GM12872 (cell line): ENCODE data around the gene ATP8B1.

Source experiments
- TF ChIP-seq, protein P1 (sequence below): IDR thresholded peaks from 3 replicates; pipeline ENCODE4 v1.5.1; 2011; ENCODE audit warnings: low read depth, mild to moderate bottlenecking, low read length, moderate library complexity; ENCODE audit not compliant: insufficient read depth

ATP8B1 gene

DNA sequence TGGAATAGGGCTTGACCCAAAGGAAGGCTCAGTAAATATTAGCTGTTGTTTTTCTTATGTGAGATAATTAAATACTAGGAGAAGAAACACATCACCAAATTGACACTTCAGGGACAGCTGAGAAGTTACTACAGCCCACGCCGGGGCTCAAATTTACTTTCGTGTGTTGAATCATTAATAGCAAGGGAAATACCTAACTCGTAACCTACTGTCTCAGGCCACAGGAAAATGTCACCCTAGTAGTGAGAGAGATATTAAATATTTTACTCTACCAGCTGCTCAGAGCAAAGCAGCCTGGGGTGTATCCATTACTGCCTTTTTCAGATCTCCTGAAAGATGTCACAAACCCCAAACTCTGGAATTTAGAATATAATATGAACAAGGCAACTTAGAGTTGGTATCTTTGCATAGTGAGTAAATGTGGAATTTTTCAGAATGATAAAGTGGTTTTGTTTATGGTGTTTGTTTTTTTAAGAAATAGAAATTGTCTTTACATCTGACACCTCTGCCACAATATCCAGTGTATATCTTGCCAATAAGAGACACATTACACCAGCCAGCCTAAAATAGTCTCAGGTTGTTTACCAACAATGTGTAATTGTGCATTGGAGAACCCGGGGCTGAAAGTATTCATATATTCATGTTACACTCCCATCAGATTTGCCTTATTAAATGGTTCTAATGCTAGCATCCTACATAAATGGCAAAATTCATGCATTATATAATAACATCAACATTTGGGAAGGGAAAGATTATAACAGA, 48.4 kb downstream of the ATP8B1 start:
- TF ChIP-seq, protein P1, sequence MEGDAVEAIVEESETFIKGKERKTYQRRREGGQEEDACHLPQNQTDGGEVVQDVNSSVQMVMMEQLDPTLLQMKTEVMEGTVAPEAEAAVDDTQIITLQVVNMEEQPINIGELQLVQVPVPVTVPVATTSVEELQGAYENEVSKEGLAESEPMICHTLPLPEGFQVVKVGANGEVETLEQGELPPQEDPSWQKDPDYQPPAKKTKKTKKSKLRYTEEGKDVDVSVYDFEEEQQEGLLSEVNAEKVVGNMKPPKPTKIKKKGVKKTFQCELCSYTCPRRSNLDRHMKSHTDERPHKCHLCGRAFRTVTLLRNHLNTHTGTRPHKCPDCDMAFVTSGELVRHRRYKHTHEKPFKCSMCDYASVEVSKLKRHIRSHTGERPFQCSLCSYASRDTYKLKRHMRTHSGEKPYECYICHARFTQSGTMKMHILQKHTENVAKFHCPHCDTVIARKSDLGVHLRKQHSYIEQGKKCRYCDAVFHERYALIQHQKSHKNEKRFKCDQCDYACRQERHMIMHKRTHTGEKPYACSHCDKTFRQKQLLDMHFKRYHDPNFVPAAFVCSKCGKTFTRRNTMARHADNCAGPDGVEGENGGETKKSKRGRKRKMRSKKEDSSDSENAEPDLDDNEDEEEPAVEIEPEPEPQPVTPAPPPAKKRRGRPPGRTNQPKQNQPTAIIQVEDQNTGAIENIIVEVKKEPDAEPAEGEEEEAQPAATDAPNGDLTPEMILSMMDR = no peak

DNA sequence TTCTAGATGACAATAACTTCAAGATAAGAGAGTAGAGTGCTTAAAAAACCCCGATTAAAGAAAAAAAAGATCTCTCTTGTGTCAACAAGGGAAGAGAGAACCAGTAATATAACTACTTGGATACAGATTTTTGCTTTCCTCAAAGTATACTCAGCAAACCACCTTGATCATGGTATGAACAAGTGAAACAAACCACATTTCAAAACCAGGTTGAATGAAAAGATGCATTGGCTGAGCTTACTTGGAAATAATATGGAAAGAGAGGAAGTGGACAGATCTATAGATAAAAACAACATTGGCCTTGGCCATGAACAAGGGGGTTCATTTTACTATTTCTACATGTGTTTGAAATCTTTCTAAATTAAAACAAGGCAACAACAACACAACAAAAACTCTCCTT, 50.1 kb downstream of the ATP8B1 start:
- TF ChIP-seq, protein P1 = no peak

DNA sequence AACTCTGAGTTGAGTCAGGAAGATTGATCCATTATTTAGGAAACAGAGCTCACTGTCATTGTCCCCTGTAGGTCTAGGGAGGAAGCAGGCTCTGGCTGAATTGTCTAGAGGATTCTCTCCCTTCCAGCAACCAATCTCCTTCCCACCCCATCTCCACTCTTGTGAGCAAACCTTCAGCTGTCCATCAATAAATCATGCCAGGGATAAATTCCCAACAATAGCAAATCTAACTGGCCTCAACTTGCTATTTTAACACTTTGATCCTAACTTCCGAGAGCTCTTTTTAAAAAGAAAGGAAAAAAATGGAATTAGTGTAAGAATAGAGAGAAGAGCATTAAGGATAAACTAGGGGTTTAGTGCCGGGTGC, 53.5 kb downstream of the ATP8B1 start:
- TF ChIP-seq, protein P1 = no peak

DNA sequence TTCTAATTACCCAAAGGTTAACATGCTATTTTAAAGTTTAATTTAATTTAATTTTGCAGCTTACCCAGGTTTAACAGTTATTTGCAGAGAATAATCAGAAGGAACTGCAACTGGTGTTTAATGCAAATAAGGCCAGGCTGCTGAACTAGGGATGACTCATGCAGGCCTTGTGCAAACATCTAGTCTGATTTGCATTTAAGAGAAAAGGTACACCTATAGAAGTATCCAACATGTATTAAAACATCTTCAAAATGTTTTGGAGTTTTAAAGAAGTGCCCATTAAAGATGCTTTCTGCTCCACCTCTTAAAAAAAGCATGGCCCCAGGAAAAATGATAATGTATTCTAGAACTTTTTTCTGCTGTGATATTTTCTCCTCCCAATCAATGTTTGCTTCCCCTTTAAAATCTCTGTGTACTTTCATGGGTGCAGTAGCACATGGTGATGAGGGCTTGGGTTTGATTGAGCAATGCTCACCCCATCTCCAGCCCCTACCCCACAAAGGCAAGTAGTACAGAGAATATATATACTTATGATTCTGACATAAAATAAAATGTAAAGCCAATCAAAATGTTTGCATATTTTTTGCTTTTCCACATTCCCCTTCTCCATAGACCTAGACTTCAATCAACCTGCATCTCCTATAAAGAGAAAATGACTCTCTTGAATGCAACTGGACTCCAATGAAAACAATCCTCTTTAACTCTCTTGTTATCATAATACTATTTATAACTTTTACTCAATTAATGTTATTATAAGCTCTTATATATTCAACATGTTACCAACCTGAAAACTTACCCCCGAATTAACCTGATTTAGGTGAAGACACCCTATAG, 54.1 kb downstream of the ATP8B1 start:
- TF ChIP-seq, protein P1 = no peak

DNA sequence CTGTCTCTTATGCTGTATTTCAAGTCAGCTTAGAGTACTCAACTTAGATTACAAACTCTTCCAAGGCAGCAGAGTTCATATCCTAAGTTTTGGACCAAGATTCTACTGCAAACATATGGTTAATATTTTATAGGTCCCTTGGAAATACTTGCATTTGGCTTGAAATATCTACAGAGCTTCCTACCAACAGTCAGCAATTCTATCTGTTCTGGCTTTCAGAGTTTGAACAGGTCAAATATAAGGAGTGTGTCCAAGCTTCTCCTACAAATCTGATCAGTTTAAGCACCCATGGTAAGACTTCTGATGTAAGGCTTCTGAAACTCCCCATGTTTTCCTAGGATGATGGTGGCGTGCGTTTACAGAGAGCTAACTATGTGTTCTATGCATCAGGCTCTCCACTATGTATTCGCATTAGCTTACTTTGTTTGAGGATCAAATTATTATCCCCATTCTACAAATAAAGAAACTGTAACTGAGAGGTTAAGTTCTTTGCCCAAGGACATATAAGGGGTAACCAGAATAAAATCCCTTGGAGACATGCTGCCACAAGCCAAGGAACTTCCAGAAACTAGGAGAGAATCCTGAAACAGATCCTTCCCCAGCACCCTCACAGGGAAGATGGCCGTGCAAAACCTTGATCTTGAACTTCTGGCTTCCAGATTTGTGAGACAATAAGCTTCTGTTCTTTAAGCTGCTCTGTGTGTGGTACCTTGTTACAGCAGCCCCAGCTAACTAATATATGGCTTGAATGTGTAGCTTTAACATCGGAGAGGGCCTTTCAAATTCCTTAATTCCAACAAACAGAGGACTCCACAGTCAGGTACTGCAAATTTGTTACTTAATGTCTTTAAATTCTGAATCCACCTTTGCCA, 55.1 kb downstream of the ATP8B1 start:
- TF ChIP-seq, protein P1 = no peak

DNA sequence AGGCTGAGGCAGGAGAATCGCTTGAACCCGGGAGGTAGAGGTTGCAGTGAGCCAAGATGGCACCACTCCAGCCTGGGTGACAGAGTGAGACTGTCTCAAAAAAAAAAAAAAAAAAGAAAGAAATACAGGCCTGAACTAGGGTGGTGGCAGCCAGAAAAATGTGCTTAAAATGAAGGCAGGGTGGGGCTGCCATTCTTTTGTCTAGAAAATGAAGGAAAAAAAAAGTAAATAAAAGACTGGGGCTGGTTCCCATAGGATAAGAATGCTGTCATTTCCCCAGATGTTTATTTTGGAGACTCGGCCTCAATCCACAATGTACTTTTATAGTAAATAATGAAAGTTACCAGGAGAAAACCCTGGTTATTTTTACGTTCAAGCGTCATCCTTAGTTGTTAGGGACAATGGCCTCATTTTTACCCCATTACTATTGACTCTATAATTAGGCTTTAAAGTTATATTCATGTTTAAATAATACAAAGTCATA, 58.9 kb downstream of the ATP8B1 start:
- TF ChIP-seq, protein P1 = no peak

DNA sequence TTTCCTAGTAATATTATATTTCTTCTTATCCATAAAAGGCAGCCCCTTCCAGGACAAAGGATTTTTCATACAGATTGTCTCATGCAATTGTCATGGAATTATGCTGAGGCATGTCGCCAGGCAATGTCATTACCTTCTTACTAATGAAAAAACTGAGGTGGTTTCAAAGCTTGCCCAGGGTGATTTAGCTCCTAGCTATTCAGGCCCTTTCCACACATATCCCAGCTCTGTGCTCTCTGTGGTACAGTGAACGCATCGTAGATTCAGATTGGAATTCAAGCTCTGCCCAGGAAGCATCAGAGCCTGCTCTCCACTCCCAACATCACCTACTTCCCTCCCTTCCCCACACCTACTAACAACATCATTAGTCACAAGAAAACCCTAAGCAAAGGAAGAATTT, 60.1 kb downstream of the ATP8B1 start:
- TF ChIP-seq, protein P1 = no peak
